ENCODE measurements around the gene NACA2.

- no peak for TF ChIP-seq CTCF (IDR thresholded peaks at IDR 0.05)
- TF ChIP-seq POLR2A (IDR thresholded peaks at IDR 0.05) = no peak
Measured at GRCh38 chr17:61624951-61625350, 33.9 kb upstream of the NACA2 start.
